HG02623 (cell line): ENCODE measurements around the gene CCDC9B.

Source experiments
- ATAC-seq: cut with Tn5 transposase; IDR thresholded peaks from one replicate; pipeline ENCODE4 v1.9.1; 2021; ENCODE audit warnings: moderate library complexity; ENCODE audit not compliant: unreplicated experiment

The CCDC9B gene

GRCh38 chr15:40365624-40366456 lies 25.1 kb upstream of the CCDC9B start:
- ATAC-seq, result no peak

DNA sequence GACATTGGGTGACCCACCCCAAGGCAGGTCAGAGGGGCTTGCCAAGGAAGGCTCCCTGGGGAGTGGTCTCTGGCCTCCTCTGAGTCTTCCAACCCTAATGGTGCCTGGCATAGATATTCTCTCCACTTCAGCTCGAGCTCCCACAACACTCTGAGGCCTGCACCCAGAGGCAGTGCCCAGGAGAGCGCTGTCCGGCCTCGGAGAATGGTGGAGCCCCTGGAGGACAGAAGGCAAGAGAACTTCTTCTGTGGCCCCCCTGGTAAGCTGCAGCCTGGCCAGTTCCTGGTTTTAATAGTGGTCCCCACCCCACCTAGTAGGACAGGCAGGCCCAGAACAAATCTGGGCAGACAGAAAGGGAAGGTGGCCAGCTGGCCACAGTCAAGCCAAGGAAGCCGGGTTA lies 24.3 kb upstream of the CCDC9B start:
- no peak for ATAC-seq

GRCh38 chr15:40364251-40364650 lies 23.5 kb upstream of the CCDC9B start:
- no peak for ATAC-seq

- ATAC-seq, result no peak
Measured at GRCh38 chr15:40363611-40364010, 22.9 kb upstream of the CCDC9B start.

DNA sequence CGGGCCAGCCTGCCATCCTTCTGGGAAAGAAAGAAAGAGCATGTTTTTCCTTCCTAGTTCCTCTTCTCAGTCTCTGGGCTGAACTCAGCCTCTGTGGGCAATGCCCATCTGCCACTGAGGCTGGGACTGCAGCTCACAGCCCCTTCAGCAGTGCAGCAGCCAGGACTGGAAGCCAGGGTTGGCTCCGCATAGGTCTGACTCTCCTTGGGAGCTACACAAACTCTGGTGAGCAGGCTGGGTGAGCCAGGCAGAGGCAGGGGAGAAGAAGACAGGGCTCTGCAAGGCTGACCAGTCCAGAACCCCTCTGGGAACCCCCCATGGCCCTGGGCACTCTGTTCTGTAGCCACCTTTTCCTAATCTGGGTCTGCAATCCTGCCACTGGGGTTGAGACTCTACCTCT lies 20.9 kb upstream of the CCDC9B start:
- ATAC-seq, result no peak

GRCh38 chr15:40360015-40360414 lies 19.3 kb upstream of the CCDC9B start:
- no peak for ATAC-seq

- peak; percentile 7 for ATAC-seq
Measured at GRCh38 chr15:40358471-40359353, 18.0 kb upstream of the CCDC9B start.

- peak; percentile 82 for ATAC-seq
Measured at GRCh38 chr15:40357723-40358470, 17.2 kb upstream of the CCDC9B start, which contains the start of gene DISP2. TSS of gene DISP2 (plus strand) at chr15:40358219. CDS start at chr15:40358322, 103 bp downstream.

- no peak for ATAC-seq
Measured at GRCh38 chr15:40357246-40357645, 16.5 kb upstream of the CCDC9B start.

DNA sequence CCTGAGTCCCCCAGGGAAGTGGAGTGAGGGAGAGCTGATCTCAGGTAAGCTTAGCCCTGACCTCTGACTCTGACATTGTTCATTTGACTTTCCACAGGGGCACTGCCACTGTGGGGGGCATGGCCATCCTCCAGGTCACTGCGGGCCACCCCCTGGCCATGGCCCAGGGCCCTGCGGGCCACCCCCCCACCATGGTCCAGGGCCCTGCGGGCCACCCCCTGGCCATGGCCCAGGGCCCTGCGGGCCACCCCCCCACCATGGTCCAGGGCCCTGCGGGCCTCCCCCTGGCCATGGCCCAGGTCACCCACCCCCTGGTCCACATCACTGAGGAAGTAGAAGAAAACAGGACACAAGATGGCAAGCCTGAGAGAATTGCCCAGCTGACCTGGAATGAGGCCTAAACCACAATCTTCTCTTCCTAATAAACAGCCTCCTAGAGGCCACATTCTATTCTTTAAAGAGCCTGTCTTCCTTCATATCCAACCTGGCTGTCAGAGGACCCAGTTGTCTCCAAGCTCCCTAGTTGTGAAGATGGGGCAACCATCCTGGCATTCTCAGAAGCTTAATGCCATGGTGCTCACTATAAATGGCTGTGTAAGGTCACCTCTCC lies 15.3 kb upstream of the CCDC9B start:
- ATAC-seq, result no peak

- ATAC-seq, result no peak
Measured at GRCh38 chr15:40354408-40355171, 13.9 kb upstream of the CCDC9B start.

DNA sequence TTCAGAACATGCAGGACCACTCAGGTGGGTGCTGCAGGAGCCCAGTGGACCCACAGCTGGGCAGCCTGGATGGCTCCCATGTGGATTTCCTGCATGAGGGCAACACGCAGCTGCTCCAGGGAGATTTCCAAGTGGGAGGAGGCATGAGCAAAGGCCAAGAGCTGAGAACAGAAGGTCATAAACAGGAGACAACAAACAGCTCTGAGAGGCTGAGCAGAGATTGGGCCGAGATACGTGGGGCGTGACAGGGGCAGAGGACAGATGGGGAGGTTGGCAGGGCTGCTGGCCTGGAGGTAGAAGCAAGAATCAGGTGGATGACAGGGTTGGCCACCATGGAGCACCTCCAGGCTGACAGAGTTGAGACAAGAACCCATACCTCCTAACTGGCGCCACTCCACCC lies 13.0 kb upstream of the CCDC9B start:
- no peak for ATAC-seq

DNA sequence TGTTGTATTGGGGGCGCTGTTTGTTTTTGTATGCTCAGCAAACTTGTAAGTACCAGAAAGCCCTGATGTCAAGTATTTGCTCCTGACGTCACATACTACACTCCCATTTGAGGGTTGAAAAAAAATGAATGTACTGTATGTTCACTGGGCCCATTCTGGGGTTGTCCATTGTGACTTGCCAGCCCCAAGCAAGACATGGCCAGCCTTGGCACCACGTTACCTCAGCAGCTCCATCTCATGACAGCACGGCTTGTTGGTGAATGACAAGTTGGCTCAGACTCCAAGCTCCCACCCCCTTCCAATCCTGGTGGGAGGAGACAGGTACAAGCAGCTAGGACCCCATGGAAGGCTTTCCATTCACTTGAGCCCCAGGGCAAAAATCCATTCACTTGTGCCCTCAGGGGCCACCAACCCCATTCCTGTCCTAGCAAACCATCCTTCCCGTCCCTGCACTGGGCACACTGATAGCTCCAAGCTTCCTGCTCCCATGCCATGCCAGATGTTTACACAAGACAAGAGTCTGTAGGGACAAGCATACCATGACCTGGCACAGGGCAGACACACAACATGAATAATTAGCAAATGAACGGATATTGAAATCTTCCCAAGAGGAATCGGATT lies 11.7 kb upstream of the CCDC9B start:
- ATAC-seq, result no peak

GRCh38 chr15:40349163-40349562 lies 8.4 kb upstream of the CCDC9B start:
- ATAC-seq, result no peak

DNA sequence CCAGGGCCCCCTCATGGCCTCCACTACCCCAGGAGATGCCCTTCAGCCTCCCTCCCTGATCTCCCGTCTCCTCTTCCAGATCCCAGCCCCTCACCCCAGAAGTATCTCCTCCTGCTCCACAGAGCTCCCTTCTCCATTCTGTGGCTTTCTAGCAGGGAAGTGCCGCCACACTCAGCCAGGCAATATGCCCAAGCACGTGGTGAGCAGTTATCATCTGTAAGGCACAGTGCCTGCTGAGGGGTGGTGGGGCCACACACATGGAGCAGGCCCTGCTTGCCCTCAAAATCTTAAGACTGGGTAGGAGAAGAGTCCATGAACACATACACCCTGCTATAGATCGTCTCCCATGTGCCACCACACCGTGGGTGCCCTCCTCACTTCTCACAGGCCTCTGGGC lies 7.7 kb upstream of the CCDC9B start:
- ATAC-seq, result no peak

DNA sequence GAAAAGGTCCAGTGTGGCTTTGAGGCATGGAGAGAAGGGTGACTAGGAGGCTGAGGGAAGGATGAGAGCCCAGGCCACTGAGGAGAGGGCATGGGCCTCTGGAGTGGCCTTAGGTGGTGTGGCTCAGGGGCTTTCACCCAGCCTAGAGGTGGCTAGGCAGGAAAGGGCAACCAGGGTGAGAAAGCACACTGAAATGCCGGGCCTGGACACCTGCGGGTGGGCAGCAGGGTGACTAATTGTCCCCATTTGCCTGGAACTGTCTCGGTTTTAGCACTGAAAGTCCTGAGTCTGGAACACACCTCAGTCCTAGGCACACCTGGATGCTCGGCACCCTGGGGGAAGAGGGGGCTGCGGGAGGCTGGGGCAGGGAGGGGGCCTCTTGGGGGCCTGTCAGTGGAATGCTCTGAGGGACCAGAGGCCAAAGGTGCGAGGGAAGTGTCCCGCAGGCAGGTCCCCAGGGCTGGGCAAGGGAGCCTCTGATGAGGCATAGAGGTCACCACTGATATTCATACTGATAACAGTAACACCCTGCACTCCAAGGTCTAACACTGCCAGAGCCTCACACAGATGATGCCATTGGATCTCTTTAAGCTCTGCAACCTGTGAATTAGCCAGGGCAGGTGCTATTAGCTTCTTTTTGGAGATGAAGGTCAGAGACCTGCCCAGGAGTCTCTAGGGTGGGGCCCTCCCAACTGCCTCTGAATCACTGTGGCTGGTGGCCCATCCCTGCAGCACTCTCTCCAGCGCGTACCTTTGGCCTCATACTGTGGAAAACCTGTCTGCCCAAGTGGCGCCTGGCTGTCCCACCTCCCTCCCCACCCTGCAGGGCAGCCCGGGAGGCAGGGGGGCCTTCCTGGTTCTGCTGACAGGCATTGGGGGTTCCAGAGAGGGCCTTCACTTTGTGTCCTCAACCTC lies 7.1 kb upstream of the CCDC9B start:
- no peak for ATAC-seq

DNA sequence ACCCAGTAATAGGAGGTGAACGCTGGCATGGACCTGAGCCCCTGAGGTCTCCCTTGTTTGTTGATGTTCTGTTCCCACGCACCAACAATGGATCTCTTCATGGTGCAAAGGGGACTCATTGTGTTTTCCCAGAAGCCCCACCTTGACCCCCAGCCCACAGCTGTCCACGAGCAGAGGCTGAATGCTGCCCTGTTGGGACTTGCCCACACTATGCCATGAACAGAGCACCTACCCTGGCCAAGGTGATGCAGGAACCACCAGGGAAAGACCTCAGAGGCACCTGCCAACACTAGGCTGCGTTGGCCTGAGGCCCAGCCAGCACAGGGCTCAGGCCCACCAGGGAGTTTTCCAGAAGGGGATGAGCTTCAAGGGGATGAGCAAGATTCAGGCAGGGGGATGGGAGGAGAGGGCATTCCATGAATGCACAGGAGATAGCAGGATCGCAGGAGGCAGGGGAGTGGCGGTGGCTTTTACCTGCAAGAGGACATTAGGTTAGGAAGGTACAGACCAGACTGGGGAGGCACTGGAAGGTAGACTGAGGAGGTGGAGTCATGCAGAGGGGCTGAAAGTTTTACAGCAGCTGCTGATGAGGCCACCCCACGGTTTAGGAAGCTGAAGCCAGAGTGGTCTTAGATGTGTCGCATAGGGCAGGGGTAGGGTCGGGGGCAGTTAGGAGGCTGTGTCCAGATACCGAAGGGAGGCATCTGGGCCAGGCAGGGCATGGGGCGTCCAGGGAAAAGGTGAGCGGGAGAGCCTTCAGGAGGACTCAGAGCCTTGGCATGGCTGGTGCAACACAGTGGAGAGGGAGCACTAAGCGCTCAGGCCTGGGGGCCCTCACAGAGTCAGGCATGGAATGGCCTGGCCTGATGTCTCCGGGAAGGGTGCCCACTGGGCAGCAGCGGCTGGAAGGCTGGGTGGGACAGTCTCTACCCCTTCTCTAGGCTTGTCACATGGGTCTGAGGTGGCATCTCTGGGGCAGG lies 6.1 kb upstream of the CCDC9B start:
- ATAC-seq, result no peak
